Esophagus squamous epithelium (tissue), 5 donors: ENCODE results near the gene DTX3L. TPM values are rescaled to one million over a fixed set of nuclear protein-coding genes. Genes with fewer than 3 reads are reported as not detected.

Experiments
- DNase-seq: peaks from one replicate; lab custom pipeline; 2025; lab: John Stamatoyannopoulos, UW
- H3K27ac ChIP-seq, 4 donors: fragments of 200-600 bp; sonication (generic); one replicate each; pipeline ENCODE4 v1.5.1; 2016 to 2019; ENCODE audit warnings: mild to moderate bottlenecking in 1 of 4
- H3K27me3 ChIP-seq, 4 donors: fragments of 200-600 bp; sonication (generic); 1 replicate in 3 of 4; 2 replicates in 1 of 4; pipeline versions ENCODE4 v1.5.1 to v1.6.0; 2017 to 2021; ENCODE audit warnings: antibody characterized with exemption in 1 of 4
- H3K36me3 ChIP-seq, 3 donors: fragments of 200-600 bp; sonication (generic); one replicate each; pipeline ENCODE4 v1.5.1; 2016 to 2019
- H3K4me1 ChIP-seq, 3 donors: fragments of 200-600 bp; sonication (generic); one replicate each; pipeline ENCODE4 v1.5.1; 2017 to 2019
- H3K4me3 ChIP-seq, 4 donors: fragments of 200-600 bp; sonication (generic); 1 replicate in 3 of 4; 2 replicates in 1 of 4; pipeline ENCODE4 v1.5.1; 2016 to 2019; ENCODE audit warnings: mild to moderate bottlenecking in 2 of 4, moderate library complexity in 1 of 4
- H3K9me3 ChIP-seq, 3 donors: fragments of 200-600 bp; sonication (generic); one replicate each; pipeline ENCODE4 v1.5.1; 2016 to 2019
- CTCF ChIP-seq, 6 experiments: fragments of 450-650 bp in 4 of 6; fragments of 200-600 bp in 2 of 6; sonication (generic) in 2 of 6; IDR thresholded peaks; one replicate each; pipeline ENCODE4 v1.5.1; 2016 to 2019; ENCODE audit warnings: antibody characterized with exemption in 6 of 6, mild to moderate bottlenecking in 4 of 6, moderate library complexity in 4 of 6
- POLR2A ChIP-seq, 4 donors: fragments of 450-650 bp; IDR thresholded peaks; one replicate each; pipeline ENCODE4 v1.6.1; 2017; ENCODE audit warnings: antibody characterized with exemption in 4 of 4, mild to moderate bottlenecking in 4 of 4, moderate library complexity in 3 of 4
- WGBS, 2 donors: methylation state at CpG; one replicate each; pipeline ENCODE4 v1.1.5; 2018; 5-methylcytosine and 5-hydroxymethylcytosine counted together
- intact Hi-C: fragments of 100-400 bp; cut with DNase I; formaldehyde crosslinking; loops from one replicate; pipeline ENCODE4 v1.15.0; 2022
- total RNA-seq, 4 donors: library from RNA; depleted of rRNA; stranded (reverse); fragments of >200 nt; gene quantifications; one replicate each; pipeline ENCODE4 v1.1.0, GENCODE V29; 2016
- donor health status: DM: yes; HTN: yes; CAD: no.

DTX3L gene
- total RNA-seq, 4 donors from 2014 or later = 17.8 to 25.8 (median 19.9) TPM

GRCh38 chr3:122520861-122521260 lies 43.3 kb upstream of the DTX3L start:
- Histone ChIP-seq H3K4me3 (no peak overlapping the region), H3K27ac (no peak overlapping the region), H3K9me3 (no peaks in the 10 kb centered on the region), H3K27me3 (no peaks in the 10 kb centered on the region), H3K36me3 (no peaks in the 10 kb centered on the region), H3K4me1 (no peaks in the 10 kb centered on the region)
- 68 to 84% methylated on average over 4 of the region's 4 CpGs for WGBS, 2 donors
- no peak for TF ChIP-seq CTCF (IDR thresholded peaks at IDR 0.05)
- TF ChIP-seq POLR2A (IDR thresholded peaks at IDR 0.05) = no peak
- intact Hi-C loops = no loop called here
- no peak for DNase-seq

GRCh38 chr3:122523317-122523716 lies 40.8 kb upstream of the DTX3L start:
- no peak overlapping the region for H3K27ac ChIP-seq
- H3K9me3 ChIP-seq = no peaks in the 10 kb centered on the region
- peaks cover 0 to 19% (median under 1%) of the 10 kb centered on the region in 3 donors for H3K36me3 ChIP-seq
- 96 to 98% methylated on average over 5 to 9 of the region's 11 CpGs for WGBS, 2 donors
- H3K4me3 ChIP-seq = no peak overlapping the region
- H3K27me3 ChIP-seq = no peaks in the 10 kb centered on the region
- intact Hi-C loops = no loop called here
- H3K4me1 ChIP-seq = no peaks in the 10 kb centered on the region
- no peak for DNase-seq
- TF ChIP-seq CTCF (IDR thresholded peaks at IDR 0.05) = no peak
- no peak for TF ChIP-seq POLR2A (IDR thresholded peaks at IDR 0.05)

- H3K36me3 ChIP-seq = peaks cover 14 to 86% (median 31%) of the 10 kb centered on the region in 3 donors
- 73 to 82% methylated on average over 2 of the region's 2 CpGs for WGBS, 2 donors
Measured at GRCh38 chr3:122530164-122530563, 34.0 kb upstream of the DTX3L start.

GRCh38 chr3:122533480-122533879 lies 30.7 kb upstream of the DTX3L start:
- TF ChIP-seq POLR2A (IDR thresholded peaks at IDR 0.05) = no peak
- TF ChIP-seq CTCF (IDR thresholded peaks at IDR 0.05) = no peak
- no peak for DNase-seq
- Histone ChIP-seq H3K9me3 (no peaks in the 10 kb centered on the region), H3K4me3 (no peak overlapping the region), H3K27ac (peak overlapping the region in 1 of 4 donors; percentile 6), H3K36me3 (peaks cover 14 to 98% (median 37%) of the 10 kb centered on the region in 3 donors), H3K27me3 (no peaks in the 10 kb centered on the region), H3K4me1 (peaks cover 0 to 15% (median 0%) of the 10 kb centered on the region in 3 donors)
- intact Hi-C loops = no loop called here
- 80 to 85% methylated on average over 2 of the region's 2 CpGs for WGBS, 2 donors

More at GRCh38 chr3:122530164-122530563, 34.0 kb upstream of the DTX3L start:
- intact Hi-C loops = no loop called here
- no peak overlapping the region for H3K4me3 ChIP-seq
- H3K4me1 ChIP-seq = peaks cover 0 to 15% (median 0%) of the 10 kb centered on the region in 3 donors
- H3K9me3 ChIP-seq = no peaks in the 10 kb centered on the region
- no peaks in the 10 kb centered on the region for H3K27me3 ChIP-seq
- no peak for DNase-seq
- no peak for TF ChIP-seq POLR2A (IDR thresholded peaks at IDR 0.05)
- no peak for TF ChIP-seq CTCF (IDR thresholded peaks at IDR 0.05)
- H3K27ac ChIP-seq = no peak overlapping the region

DNA sequence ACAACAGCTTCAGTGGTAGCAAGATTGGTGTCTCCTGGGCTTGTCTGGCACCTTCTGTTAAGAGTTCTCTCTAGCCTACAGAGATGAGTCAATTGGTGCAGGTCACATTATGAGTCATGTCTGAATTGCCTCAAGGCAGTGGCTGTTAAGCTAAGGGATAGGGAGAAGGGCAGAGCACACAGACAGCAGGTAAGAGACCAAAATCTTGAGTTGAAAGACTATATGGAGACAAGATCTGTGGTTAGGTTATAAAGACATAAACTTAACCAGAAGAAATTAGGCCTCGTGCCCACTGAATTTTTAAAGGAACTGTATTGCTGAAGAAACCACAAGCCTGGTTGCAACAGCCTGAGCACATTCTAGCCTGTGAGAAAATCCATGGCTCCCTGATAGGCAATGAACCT lies 30.2 kb upstream of the DTX3L start:
- Histone ChIP-seq H3K27ac (peak overlapping the region in 1 of 4 donors; percentile 34), H3K4me3 (no peak overlapping the region), H3K4me1 (peaks cover 0 to 15% (median 0%) of the 10 kb centered on the region in 3 donors), H3K27me3 (no peaks in the 10 kb centered on the region), H3K9me3 (no peaks in the 10 kb centered on the region), H3K36me3 (peaks cover 14 to 98% (median 36%) of the 10 kb centered on the region in 3 donors)
- DNase-seq = no peak
- intact Hi-C loops = no loop called here
- 32 to 33% methylated on average over 1 of the region's 1 CpG for WGBS, 2 donors
- TF ChIP-seq CTCF (IDR thresholded peaks at IDR 0.05) (no peak), POLR2A (IDR thresholded peaks at IDR 0.05) (no peak)
